HepG2 (cell line): ENCODE measurements around the gene GFOD1. TPM values are rescaled to one million over a fixed set of nuclear protein-coding genes. Genes with fewer than 3 reads are reported as not detected.
A peak's percentile ranks its signal among the peaks of the same experiment; 100 is the strongest.

Experiments used
- ATAC-seq: fragments of 200-7000 bp; cut with Tn5 transposase; 3 replicates; pipeline ENCODE4 v1.9.1; 2020; ENCODE audit warnings: mild to moderate bottlenecking, moderate library complexity
- BruUV-seq: library from RNA; stranded (reverse); fragments of 400-500 nt; replicated peaks from 2 replicates; lab custom pipeline; 2021; lab: Mats Ljungman, UMichigan
- CTCF ChIA-PET: fragments of 300-600 bp; formaldehyde crosslinking; extraction: SDS; loops from one replicate; lab custom pipeline; 2021; ENCODE audit warnings: low total read pairs, inconsistent platforms, low intra/inter-chr PET ratio; lab: Yijun Ruan, JAX
- POLR2A ChIA-PET: fragments of 350-600 bp; sonication (Branson Sonifier 250); formaldehyde crosslinking; loops from one replicate; lab custom pipeline; 2020; ENCODE audit warnings: antibody characterized with exemption, inconsistent platforms; lab: Yijun Ruan, JAX
- DNase-seq: peaks from one replicate; pipeline ENCODE4 v3.0.0-alpha.2; 2015; ENCODE audit warnings: low spot score
- FAIRE-seq: peaks from 3 replicates; lab custom pipeline; 2011; peaks lifted over from hg19 to GRCh38; lab: Jason Lieb, UNC
- H2AFZ ChIP-seq: one replicate; pipeline ENCODE4 v1.6.1; 2011; ENCODE audit warnings: low read length, inconsistent platforms
- H3K27ac ChIP-seq: fragments of 300-600 bp; 3 replicates; pipeline ENCODE4 v1.8.0; 2011; ENCODE audit warnings: mixed run types, mild to moderate bottlenecking, mixed read lengths, low read length, inconsistent platforms; ENCODE audit not compliant: insufficient read depth; ENCODE audit errors: extremely low read length
- H3K27me3 ChIP-seq, 2 experiments: fragments of 200-600 bp in 1 of 2; 2 replicates in 1 of 2; 3 replicates in 1 of 2; pipeline versions ENCODE4 v1.6.0 to v1.8.0; 2011; ENCODE audit warnings: low read length in 2 of 2, mild to moderate bottlenecking in 2 of 2, moderate library complexity in 2 of 2, inconsistent platforms in 1 of 2; ENCODE audit not compliant: insufficient read depth in 2 of 2, control insufficient read depth in 1 of 2
- H3K36me3 ChIP-seq, 2 experiments: fragments of 200-600 bp in 1 of 2; replicated peaks in 1 of 2; 2 replicates in 1 of 2; 3 replicates in 1 of 2; pipeline versions ENCODE4 v1.5.1 to v1.8.0; 2011; ENCODE audit warnings: low read length in 2 of 2, inconsistent platforms in 1 of 2; ENCODE audit not compliant: insufficient read depth in 2 of 2, control insufficient read depth in 1 of 2
- H3K4me1 ChIP-seq: 2 replicates; pipeline ENCODE4 v1.5.1; 2012; ENCODE audit warnings: low read length, inconsistent platforms; ENCODE audit not compliant: insufficient read depth
- H3K4me2 ChIP-seq: 2 replicates; pipeline ENCODE4 v1.6.0; 2011; ENCODE audit warnings: low read depth, low read length, inconsistent platforms
- H3K4me3 ChIP-seq, 3 experiments: fragments of 200-600 bp in 1 of 3; sonication (generic), shearing (Covaris generic) in 1 of 3; replicated peaks in 1 of 3; 2 replicates each; pipeline ENCODE4 v1.5.1; 2011 to 2016; ENCODE audit warnings: low read length in 3 of 3, inconsistent platforms in 2 of 3, low read depth in 2 of 3, mild to moderate bottlenecking in 2 of 3, control low read depth in 1 of 3, mixed read lengths in 1 of 3; ENCODE audit not compliant: insufficient read depth in 1 of 3
- H3K79me2 ChIP-seq: one replicate; pipeline ENCODE4 v1.6.1; 2011; ENCODE audit warnings: low read length, inconsistent platforms; ENCODE audit not compliant: insufficient read depth
- H3K9ac ChIP-seq: 2 replicates; pipeline ENCODE4 v1.6.0; 2011; ENCODE audit warnings: mild to moderate bottlenecking, low read depth, low read length, inconsistent platforms; ENCODE audit not compliant: insufficient read depth
- H3K9me3 ChIP-seq: 2 replicates; pipeline ENCODE4 v1.5.1; 2012; ENCODE audit warnings: mild to moderate bottlenecking, low read length
- H4K20me1 ChIP-seq: 2 replicates; pipeline ENCODE4 v1.6.0; 2011; ENCODE audit warnings: inconsistent platforms, mild to moderate bottlenecking, low read length, moderate library complexity; ENCODE audit not compliant: insufficient read depth
- CEBPB ChIP-seq: IDR thresholded peaks from 2 replicates; pipeline ENCODE4 v1.6.1; 2011; ENCODE audit warnings: low read depth, low read length, improper control_type of control experiment, borderline replicate concordance
- FIP1L1 ChIP-seq: fragments of 200-400 bp; formaldehyde crosslinking; IDR thresholded peaks from 2 replicates; pipeline ENCODE4 v1.6.1; 2018; ENCODE audit warnings: low read depth, mild to moderate bottlenecking, low read length, moderate library complexity, borderline replicate concordance; ENCODE audit not compliant: insufficient read depth
- HOXA3 ChIP-seq: sonication (generic); formaldehyde crosslinking; IDR thresholded peaks from 2 replicates; pipeline ENCODE4 v1.5.0; 2020; ENCODE audit warnings: missing genetic modification reagents
- KMT2B ChIP-seq: IDR thresholded peaks from 2 replicates; pipeline ENCODE4 v1.6.1; 2016; ENCODE audit warnings: missing genetic modification reagents, missing compliant biosample characterization
- RBM39 ChIP-seq: fragments of 200-400 bp; formaldehyde crosslinking; IDR thresholded peaks from one replicate; pipeline ENCODE4 v1.6.1; 2018; ENCODE audit warnings: antibody characterized with exemption, mild to moderate bottlenecking, low read depth, low read length; ENCODE audit not compliant: poor library complexity, severe bottlenecking
- ZNF17 ChIP-seq: sonication (generic); formaldehyde crosslinking; IDR thresholded peaks from 2 replicates; pipeline ENCODE4 v1.5.0; 2020; ENCODE audit warnings: mild to moderate bottlenecking, missing genetic modification reagents
- ZNF333 ChIP-seq: sonication (generic); formaldehyde crosslinking; IDR thresholded peaks from 2 replicates; pipeline ENCODE4 v1.4.0; 2020; ENCODE audit warnings: mild to moderate bottlenecking, missing genetic modification reagents, borderline replicate concordance
- ZNF724P ChIP-seq: sonication (generic); formaldehyde crosslinking; IDR thresholded peaks from 2 replicates; pipeline ENCODE4 v1.8.0; 2022; ENCODE audit warnings: missing genetic modification reagents, borderline replicate concordance
- WGBS: methylation state at CpG from one replicate; pipeline ENCODE4 v1.1.6; 2017; ENCODE audit warnings: low lambda C conversion rate; 5-methylcytosine and 5-hydroxymethylcytosine counted together
- in situ Hi-C: cut with HindIII; loops from 2 replicates; pipeline ENCODE4 v1.10.0; 2017; ENCODE audit warnings: low pct_unique_long_range_greater_than_20kb; ENCODE audit not compliant: extremely low pct_ligation_motif_present
- intact Hi-C: fragments of 100-400 bp; cut with micrococcal nuclease; formaldehyde crosslinking; loops from one replicate; pipeline ENCODE4 v1.10.0; 2022; ENCODE audit not compliant: unreplicated experiment
- polyA plus RNA-seq, 8 experiments: library from polyadenylated mRNA; depleted of rRNA in 3 of 8; stranded (reverse) in 7 of 8; unstranded in 1 of 8; fragments of >200 nt; fragmentation: Illumina TruSeq in 4 of 8; extraction: Trizol in 4 of 8; gene quantifications; 2 replicates each; pipeline versions ENCODE4 v1.2.1 to v1.2.3, GENCODE V29; 2011 to 2016; ENCODE audit warnings: low read depth in 4 of 8, missing spikeins in 1 of 8, mixed read lengths in 1 of 8; ENCODE audit not compliant: insufficient read depth in 1 of 8
- total RNA-seq, 5 experiments: library from RNA; depleted of rRNA; stranded (reverse); fragments of >200 nt; fragmentation: Illumina TruSeq; extraction: Trizol; gene quantifications; 2 replicates each; pipeline ENCODE4 v1.2.3, GENCODE V29; 2016; ENCODE audit warnings: low read depth in 1 of 5
- TF ChIP-seq, protein P1 (sequence below): sonication (generic); formaldehyde crosslinking; IDR thresholded peaks from 2 replicates; pipeline ENCODE4 v1.5.1; 2020; ENCODE audit warnings: mild to moderate bottlenecking, missing genetic modification reagents, moderate library complexity
- TF ChIP-seq, protein P2 (sequence below): sonication (generic); formaldehyde crosslinking; IDR thresholded peaks from 2 replicates; pipeline ENCODE4 v1.4.0; 2020; ENCODE audit warnings: missing genetic modification reagents

GFOD1 gene
- total and polyA plus RNA-seq, 2 of the 13 experiments (the other 11 are each of a cell fraction or from before 2014, with no cell fraction given), result 1.9 to 6.4 TPM

DNA sequence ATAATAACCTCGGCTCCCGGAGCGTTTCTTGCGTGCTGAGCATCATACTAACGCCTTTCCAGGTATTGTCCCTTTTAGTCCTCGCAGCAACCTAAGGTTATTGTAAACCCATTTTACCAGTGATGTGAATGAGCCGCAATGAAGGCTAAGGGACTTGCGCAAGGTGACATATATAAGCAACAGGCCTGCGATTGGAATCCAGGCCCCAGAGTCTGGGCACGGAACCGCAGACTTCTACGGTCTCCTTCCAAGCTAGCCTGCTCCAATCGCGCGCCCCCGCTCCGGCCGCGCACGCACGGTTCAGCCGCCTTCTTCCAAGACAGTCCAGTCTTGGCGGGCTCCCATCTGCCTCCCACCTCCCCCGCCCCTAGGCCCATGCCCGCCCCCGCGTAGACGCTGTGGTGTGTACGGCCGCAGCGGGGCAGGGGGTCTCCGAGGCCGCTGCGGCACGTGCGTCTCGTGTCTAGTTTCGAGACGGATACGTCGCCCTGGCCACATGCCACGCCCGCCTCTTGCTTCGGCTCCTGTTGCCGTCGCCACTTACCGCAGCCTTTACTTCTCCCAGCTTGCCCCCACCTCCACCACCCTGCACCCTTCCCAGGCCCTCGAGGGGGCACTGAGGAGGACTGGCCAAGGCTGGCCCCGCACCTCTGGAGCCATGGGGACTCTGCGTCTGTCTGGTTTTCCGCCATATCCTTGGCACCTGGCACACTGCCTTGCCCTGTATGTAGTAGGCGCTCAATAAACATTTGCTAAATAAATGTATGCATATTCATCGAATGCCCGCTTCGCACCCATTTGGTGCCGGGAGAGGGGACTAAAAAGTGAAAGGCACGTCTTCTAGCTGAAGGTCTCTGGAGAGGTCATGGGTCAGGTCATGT, 855 bp upstream of the GFOD1 start (continued):
- TF ChIP-seq HOXA3 (peak; percentile 19; the same call in 1 of the 2 replicates), CEBPB (peak; percentile 74), FIP1L1 (no peak), RBM39 (no peak), ZNF333 (CRISPR knock-in tag) (0 out of 2 replicates have a peak, but pooled peaks have one; percentile 11)

DNA sequence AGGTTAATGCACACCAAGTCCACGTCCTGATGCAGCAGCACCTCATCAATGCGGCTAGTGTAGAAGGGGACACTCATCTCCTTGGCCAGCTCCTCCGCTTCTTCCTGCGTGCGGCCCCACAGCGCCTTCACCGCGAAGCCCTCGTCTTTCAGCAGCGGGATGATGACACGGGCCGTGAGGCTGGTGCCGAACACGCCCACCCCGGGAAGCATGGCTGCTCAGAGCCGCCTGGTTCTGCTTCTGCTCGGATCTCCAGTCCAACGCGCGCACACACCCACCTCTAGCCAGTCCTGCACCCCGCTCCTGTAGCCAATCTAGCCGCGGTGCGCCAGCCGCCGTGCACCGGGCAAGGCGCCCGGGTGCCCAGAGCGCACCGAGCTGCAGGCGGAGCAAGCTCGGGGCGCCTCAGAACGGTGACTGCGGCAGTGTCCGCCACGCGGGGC, 700 bp downstream of the GFOD1 start:
- Histone ChIP-seq H2AFZ (no peak overlapping the region), H4K20me1 (no peaks in the 10 kb centered on the region), H3K4me2 (peak overlapping the region; percentile 100), H3K9me3 (no peaks in the 10 kb centered on the region), H3K4me3 (peak overlapping the region; percentile 69 to 82 (median 80)), H3K79me2 (peaks cover 13% of the 10 kb centered on the region), H3K27me3 (no peaks in the 10 kb centered on the region; a peak in 1 of 5 replicates), H3K27ac (no peak overlapping the region), H3K36me3 (no peaks in the 10 kb centered on the region), H3K4me1 (peaks cover 47% of the 10 kb centered on the region), H3K9ac (peak overlapping the region; percentile 52)
- BruUV-seq, result no TSS peak
- POLR2A ChIA-PET, result interaction anchor here (1.3 to 4.6 kb wide), 7 partner anchors 54 to 158 kb away, joined by 3 to 25 read pairs (median 9); partner anchors contain the start of genes NOL7, SIRT5 and TBC1D7
- peak; percentile 24 for DNase-seq
- ATAC-seq, result peak; percentile 55
- FAIRE-seq, result no peak
- intact Hi-C loops (loop anchor here (2.0 kb wide), 2 partner anchors 128 to 158 kb away; partner anchors contain the start of genes NOL7 and TBC1D7), in situ Hi-C loops (no loop called here)
- CTCF ChIA-PET, result no interaction called here
- WGBS, result 0% methylated on average over 9 of the region's 39 CpGs
- TF ChIP-seq ZNF17 (CRISPR knock-in tag) (no peak), KMT2B (peak; percentile 30; the same call in 1 of the 2 replicates), ZNF724P (no peak)
- TF ChIP-seq, protein P1, sequence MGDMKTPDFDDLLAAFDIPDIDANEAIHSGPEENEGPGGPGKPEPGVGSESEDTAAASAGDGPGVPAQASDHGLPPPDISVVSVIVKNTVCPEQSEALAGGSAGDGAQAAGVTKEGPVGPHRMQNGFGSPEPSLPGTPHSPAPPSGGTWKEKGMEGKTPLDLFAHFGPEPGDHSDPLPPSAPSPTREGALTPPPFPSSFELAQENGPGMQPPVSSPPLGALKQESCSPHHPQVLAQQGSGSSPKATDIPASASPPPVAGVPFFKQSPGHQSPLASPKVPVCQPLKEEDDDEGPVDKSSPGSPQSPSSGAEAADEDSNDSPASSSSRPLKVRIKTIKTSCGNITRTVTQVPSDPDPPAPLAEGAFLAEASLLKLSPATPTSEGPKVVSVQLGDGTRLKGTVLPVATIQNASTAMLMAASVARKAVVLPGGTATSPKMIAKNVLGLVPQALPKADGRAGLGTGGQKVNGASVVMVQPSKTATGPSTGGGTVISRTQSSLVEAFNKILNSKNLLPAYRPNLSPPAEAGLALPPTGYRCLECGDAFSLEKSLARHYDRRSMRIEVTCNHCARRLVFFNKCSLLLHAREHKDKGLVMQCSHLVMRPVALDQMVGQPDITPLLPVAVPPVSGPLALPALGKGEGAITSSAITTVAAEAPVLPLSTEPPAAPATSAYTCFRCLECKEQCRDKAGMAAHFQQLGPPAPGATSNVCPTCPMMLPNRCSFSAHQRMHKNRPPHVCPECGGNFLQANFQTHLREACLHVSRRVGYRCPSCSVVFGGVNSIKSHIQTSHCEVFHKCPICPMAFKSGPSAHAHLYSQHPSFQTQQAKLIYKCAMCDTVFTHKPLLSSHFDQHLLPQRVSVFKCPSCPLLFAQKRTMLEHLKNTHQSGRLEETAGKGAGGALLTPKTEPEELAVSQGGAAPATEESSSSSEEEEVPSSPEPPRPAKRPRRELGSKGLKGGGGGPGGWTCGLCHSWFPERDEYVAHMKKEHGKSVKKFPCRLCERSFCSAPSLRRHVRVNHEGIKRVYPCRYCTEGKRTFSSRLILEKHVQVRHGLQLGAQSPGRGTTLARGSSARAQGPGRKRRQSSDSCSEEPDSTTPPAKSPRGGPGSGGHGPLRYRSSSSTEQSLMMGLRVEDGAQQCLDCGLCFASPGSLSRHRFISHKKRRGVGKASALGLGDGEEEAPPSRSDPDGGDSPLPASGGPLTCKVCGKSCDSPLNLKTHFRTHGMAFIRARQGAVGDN, result peak; percentile 65
- TF ChIP-seq, protein P2, sequence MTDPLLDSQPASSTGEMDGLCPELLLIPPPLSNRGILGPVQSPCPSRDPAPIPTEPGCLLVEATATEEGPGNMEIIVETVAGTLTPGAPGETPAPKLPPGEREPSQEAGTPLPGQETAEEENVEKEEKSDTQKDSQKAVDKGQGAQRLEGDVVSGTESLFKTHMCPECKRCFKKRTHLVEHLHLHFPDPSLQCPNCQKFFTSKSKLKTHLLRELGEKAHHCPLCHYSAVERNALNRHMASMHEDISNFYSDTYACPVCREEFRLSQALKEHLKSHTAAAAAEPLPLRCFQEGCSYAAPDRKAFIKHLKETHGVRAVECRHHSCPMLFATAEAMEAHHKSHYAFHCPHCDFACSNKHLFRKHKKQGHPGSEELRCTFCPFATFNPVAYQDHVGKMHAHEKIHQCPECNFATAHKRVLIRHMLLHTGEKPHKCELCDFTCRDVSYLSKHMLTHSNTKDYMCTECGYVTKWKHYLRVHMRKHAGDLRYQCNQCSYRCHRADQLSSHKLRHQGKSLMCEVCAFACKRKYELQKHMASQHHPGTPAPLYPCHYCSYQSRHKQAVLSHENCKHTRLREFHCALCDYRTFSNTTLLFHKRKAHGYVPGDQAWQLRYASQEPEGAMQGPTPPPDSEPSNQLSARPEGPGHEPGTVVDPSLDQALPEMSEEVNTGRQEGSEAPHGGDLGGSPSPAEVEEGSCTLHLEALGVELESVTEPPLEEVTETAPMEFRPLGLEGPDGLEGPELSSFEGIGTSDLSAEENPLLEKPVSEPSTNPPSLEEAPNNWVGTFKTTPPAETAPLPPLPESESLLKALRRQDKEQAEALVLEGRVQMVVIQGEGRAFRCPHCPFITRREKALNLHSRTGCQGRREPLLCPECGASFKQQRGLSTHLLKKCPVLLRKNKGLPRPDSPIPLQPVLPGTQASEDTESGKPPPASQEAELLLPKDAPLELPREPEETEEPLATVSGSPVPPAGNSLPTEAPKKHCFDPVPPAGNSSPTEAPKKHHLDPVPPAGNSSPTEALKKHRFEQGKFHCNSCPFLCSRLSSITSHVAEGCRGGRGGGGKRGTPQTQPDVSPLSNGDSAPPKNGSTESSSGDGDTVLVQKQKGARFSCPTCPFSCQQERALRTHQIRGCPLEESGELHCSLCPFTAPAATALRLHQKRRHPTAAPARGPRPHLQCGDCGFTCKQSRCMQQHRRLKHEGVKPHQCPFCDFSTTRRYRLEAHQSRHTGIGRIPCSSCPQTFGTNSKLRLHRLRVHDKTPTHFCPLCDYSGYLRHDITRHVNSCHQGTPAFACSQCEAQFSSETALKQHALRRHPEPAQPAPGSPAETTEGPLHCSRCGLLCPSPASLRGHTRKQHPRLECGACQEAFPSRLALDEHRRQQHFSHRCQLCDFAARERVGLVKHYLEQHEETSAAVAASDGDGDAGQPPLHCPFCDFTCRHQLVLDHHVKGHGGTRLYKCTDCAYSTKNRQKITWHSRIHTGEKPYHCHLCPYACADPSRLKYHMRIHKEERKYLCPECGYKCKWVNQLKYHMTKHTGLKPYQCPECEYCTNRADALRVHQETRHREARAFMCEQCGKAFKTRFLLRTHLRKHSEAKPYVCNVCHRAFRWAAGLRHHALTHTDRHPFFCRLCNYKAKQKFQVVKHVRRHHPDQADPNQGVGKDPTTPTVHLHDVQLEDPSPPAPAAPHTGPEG, result 0 out of 2 replicates have a peak, but pooled peaks have one; percentile 56
